ENCODE data around the gene RPL36A.

Gene RPL36A

DNA sequence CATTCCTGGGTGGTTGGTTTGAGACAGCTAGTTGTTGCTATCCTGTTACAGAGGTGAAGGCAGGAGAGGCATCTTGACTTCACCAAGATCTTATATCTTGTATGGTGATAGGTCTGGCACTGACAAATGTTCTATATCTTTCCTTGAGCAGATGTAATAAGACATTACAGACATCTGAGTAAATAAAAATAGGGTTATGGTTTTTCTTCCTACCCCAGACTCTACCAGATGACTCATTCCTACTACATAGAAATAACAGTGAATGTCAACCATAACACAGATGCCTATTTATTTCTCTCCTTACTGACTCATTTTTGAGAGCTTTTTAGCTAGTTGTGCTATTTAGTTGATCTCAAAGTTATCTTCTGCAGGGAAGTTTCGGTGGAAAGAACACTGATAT, 39.1 kb downstream of the RPL36A start:
- H3K9me3 ChIP-seq, result no peaks in the 10 kb centered on the region
- no peaks in the 10 kb centered on the region for H3K27me3 ChIP-seq (ENCODE audit: low read depth)
- no peaks in the 10 kb centered on the region for H3K4me1 ChIP-seq
- in situ Hi-C loops (cut with MboI; ENCODE audit: low sequenced_read_pairs), result no loop called here
- no peaks in the 10 kb centered on the region for H3K36me3 ChIP-seq (replicated peaks)
- H3K4me3 ChIP-seq, result no peak overlapping the region
- DNase-seq (ENCODE audit: low spot score in 2 of 2), result no peak

DNA sequence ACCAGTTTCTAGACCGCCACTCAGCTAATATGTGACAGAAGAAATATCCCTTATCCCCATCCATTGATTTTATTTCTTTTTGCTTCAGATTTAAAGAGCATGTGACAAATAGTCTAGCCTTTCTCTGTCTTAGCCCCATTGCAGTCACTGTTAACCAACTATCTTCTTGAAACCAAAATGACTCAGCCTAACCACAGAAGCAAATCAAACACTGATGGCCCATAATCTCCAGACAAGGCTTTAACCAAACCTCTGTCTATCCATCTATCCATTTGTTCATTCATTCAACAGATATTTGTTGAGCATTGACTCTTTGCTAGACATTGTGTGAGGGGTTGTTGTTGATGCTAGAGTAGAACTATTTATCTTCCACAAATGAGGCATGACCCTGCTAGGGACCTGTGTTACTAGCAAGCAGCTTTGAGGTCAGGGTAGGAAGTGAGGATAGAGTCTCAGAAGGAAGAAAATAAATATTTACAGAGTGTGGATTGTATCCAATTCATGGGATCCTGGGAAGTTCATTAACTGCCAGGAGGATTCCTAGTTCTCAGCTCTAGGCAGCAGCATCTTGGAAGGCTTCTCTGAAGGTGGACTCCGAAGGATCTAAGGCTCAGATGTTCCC, 39.8 kb downstream of the RPL36A start:
- no peaks in the 10 kb centered on the region for H3K36me3 ChIP-seq (replicated peaks)
- in situ Hi-C loops (cut with MboI; ENCODE audit: low sequenced_read_pairs), result no loop called here
- no peak for DNase-seq (ENCODE audit: low spot score in 2 of 2)
- no peaks in the 10 kb centered on the region for H3K27me3 ChIP-seq (ENCODE audit: low read depth)
- H3K4me3 ChIP-seq, result no peak overlapping the region
- H3K4me1 ChIP-seq, result no peaks in the 10 kb centered on the region
- H3K9me3 ChIP-seq, result no peaks in the 10 kb centered on the region

DNA sequence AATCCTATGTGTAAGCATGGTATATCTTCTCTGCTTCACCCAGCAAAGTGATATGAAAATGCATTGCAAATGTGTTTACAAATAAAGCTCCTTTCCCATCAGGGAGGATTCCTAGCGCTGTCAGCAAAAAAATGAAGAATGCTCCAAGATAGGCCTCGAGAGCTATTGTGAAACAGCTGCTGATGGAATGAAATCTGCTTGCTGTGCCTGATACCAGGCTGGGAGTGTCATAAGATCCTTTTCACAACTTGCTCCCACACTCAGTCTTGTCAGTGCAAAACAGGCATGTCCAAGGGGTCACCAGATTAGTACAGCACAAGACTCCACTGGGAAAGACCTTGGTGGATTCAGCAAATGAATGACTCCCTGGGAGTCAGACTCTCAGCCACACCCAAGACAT, 51.3 kb downstream of the RPL36A start:
- no peak overlapping the region for H3K4me3 ChIP-seq
- no peaks in the 10 kb centered on the region for H3K4me1 ChIP-seq
- in situ Hi-C loops (cut with MboI; ENCODE audit: low sequenced_read_pairs), result no loop called here
- no peaks in the 10 kb centered on the region for H3K36me3 ChIP-seq (replicated peaks)
- H3K9me3 ChIP-seq, result no peaks in the 10 kb centered on the region
- no peaks in the 10 kb centered on the region for H3K27me3 ChIP-seq (ENCODE audit: low read depth)
- DNase-seq (ENCODE audit: low spot score in 2 of 2), result no peak
